Measurements from ENCODE around the gene CAMK2D. TPM values are rescaled to one million over a fixed set of nuclear protein-coding genes. Genes with fewer than 3 reads are reported as not detected.
A peak's percentile ranks its signal among the peaks of the same experiment; 100 is the strongest.

The CAMK2D gene
- total RNA-seq, 1 experiment from 2014 or later, result 32.1 TPM

DNA sequence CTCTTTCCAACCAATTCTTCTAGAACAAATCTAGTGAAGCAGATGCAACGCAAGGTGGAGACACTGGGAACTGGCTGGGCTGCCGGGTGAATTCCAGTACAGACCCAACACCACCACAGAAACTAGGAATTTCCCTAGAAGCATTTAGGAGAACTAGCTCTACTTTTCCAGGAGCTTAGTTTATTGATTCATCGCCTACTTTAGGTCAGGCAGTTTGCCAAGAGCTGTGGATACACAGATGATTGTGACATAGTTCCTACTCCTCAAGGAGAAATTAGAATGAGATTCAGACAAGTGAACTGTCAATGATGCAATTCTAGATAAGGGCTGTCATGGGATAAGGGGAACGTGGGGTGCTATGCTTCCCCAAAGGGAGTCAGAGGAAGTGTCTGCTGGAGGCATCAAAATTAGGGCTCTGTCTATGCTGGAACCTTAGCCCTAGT, 350.0 kb downstream of the CAMK2D start:
- intact Hi-C loops (cut with micrococcal nuclease), result loop anchor here (1.0 to 5.0 kb wide), 3 partner anchors 57 to 351 kb away; no protein-coding TSS in a partner anchor
- Mint-ChIP-seq H3K4me1 (ENCODE audit: insufficient read depth, unreplicated experiment) (peaks cover 9% of the 10 kb centered on the region), H3K27me3 (ENCODE audit: insufficient read depth, unreplicated experiment) (no peaks in the 10 kb centered on the region), H3K4me3 (ENCODE audit: unreplicated experiment) (no peak overlapping the region), H3K27ac (ENCODE audit: low read depth, unreplicated experiment) (peak overlapping the region; percentile 53), H3K36me3 (ENCODE audit: insufficient read depth, unreplicated experiment) (no peaks in the 10 kb centered on the region), H3K9me3 (ENCODE audit: unreplicated experiment) (no peaks in the 10 kb centered on the region)
- POLR2A ChIA-PET, result interaction anchor here (0.6 to 3.2 kb wide), 10 partner anchors 14 to 1194 kb away, joined by 3 to 21 read pairs (median 6); no protein-coding TSS in a partner anchor
- TF ChIP-seq, protein P1, sequence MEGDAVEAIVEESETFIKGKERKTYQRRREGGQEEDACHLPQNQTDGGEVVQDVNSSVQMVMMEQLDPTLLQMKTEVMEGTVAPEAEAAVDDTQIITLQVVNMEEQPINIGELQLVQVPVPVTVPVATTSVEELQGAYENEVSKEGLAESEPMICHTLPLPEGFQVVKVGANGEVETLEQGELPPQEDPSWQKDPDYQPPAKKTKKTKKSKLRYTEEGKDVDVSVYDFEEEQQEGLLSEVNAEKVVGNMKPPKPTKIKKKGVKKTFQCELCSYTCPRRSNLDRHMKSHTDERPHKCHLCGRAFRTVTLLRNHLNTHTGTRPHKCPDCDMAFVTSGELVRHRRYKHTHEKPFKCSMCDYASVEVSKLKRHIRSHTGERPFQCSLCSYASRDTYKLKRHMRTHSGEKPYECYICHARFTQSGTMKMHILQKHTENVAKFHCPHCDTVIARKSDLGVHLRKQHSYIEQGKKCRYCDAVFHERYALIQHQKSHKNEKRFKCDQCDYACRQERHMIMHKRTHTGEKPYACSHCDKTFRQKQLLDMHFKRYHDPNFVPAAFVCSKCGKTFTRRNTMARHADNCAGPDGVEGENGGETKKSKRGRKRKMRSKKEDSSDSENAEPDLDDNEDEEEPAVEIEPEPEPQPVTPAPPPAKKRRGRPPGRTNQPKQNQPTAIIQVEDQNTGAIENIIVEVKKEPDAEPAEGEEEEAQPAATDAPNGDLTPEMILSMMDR (IDR thresholded peaks at IDR 0.05; ENCODE audit: unreplicated experiment), result peak; percentile 18
- BruUV-seq (replicated peaks), result no TSS peak
- CTCF ChIA-PET, result interaction anchor here (0.6 to 1.5 kb wide), 9 partner anchors 17 to 1240 kb away, joined by 3 to 7 read pairs (median 3); no protein-coding TSS in a partner anchor
- peak; percentile 94 for DNase-seq (ENCODE audit: unreplicated experiment)

DNA sequence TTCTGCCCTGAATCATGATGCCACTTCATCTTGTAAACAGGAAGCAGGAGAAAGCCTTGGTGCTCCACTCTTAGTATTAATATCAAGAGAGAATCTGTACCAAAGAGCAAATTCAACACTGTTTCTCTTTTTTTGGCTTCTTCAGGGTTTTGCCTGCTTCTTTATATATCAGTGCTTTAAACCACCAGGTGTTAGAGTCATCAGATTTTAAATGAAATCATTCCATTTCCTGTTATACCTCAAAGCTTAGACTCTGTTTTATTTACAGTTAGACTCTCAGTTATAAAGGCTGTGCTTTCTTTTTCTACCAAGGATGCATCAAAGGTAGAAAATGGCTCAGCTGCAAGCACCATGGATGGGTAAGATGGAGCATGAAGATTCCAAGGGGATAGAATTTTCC, 350.9 kb downstream of the CAMK2D start:
- Mint-ChIP-seq H3K4me3 (ENCODE audit: unreplicated experiment) (no peak overlapping the region), H3K9me3 (ENCODE audit: unreplicated experiment) (no peaks in the 10 kb centered on the region), H3K27me3 (ENCODE audit: insufficient read depth, unreplicated experiment) (no peaks in the 10 kb centered on the region), H3K36me3 (ENCODE audit: insufficient read depth, unreplicated experiment) (no peaks in the 10 kb centered on the region), H3K27ac (ENCODE audit: low read depth, unreplicated experiment) (no peak overlapping the region), H3K4me1 (ENCODE audit: insufficient read depth, unreplicated experiment) (peaks cover 9% of the 10 kb centered on the region)
- DNase-seq (ENCODE audit: unreplicated experiment), result no peak
- ChIA-PET CTCF (interaction anchor here (0.6 to 1.5 kb wide), 7 partner anchors 22 to 967 kb away, joined by 3 to 4 read pairs (median 3); no protein-coding TSS in a partner anchor), POLR2A (interaction anchor here (0.6 to 3.2 kb wide), 8 partner anchors 13 to 1195 kb away, joined by 3 to 21 read pairs (median 6); no protein-coding TSS in a partner anchor)
- TF ChIP-seq, protein P1 (IDR thresholded peaks at IDR 0.05; ENCODE audit: unreplicated experiment), result no peak
- intact Hi-C loops (cut with micrococcal nuclease), result loop anchor here (1.0 to 5.0 kb wide), 3 partner anchors 58 to 352 kb away; no protein-coding TSS in a partner anchor
- no TSS peak for BruUV-seq (replicated peaks)

DNA sequence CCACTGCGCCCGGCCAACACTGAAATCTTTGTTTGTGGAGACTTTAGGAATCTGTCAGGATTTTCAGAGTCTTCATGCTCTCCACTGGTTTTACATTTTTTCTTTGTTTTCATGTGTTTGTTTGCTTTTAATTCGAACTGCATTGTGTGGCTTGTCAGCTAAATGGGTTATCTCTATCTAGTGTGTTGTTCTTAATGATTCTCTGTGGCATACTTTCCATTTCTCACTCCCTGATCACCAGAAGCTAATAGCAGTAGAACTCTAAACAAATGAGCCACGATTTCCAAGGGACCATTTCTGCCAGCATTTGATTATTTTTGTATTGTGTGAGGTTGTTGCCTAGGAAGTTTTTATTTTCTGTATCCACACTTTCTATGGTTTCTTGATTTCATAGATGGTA, 352.4 kb downstream of the CAMK2D start:
- no peaks in the 10 kb centered on the region for H3K36me3 Mint-ChIP-seq (ENCODE audit: insufficient read depth, unreplicated experiment)
- DNase-seq (ENCODE audit: unreplicated experiment), result no peak
- no peak overlapping the region for H3K4me3 Mint-ChIP-seq (ENCODE audit: unreplicated experiment)
- H3K4me1 Mint-ChIP-seq (ENCODE audit: insufficient read depth, unreplicated experiment), result peaks cover 9% of the 10 kb centered on the region
- ChIA-PET CTCF (interaction anchor here (1.7 kb wide), 1 partner anchor 14 kb away, joined by 12 read pairs; no protein-coding TSS in a partner anchor), POLR2A (interaction anchor here (3.2 kb wide), 1 partner anchor 58 kb away, joined by 21 read pairs; no protein-coding TSS in a partner anchor)
- BruUV-seq (replicated peaks), result no TSS peak
- TF ChIP-seq, protein P1 (IDR thresholded peaks at IDR 0.05; ENCODE audit: unreplicated experiment), result no peak
- no peaks in the 10 kb centered on the region for H3K27me3 Mint-ChIP-seq (ENCODE audit: insufficient read depth, unreplicated experiment)
- intact Hi-C loops (cut with micrococcal nuclease), result no loop called here
- H3K9me3 Mint-ChIP-seq (ENCODE audit: unreplicated experiment), result no peaks in the 10 kb centered on the region
- H3K27ac Mint-ChIP-seq (ENCODE audit: low read depth, unreplicated experiment), result no peak overlapping the region

DNA sequence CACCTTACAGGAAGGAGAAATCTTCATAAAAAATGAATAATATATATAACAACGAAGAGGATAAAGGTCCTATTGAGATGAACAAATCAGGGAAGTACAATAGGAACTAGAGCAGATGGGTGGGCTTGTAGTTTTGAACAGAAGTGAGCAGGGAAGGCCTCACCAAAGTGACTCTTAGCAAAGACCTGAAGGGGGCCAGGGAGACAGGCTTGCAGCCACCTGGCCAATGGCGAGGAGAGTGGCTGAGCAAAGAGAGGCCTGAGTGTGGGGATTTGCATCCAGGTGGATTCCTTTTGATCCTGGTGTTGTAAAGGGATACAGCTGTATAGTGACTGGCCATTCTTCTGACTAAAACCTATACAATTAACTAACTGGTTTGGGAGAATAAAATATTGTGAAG, 354.1 kb downstream of the CAMK2D start:
- intact Hi-C loops (cut with micrococcal nuclease), result no loop called here
- no peaks in the 10 kb centered on the region for H3K9me3 Mint-ChIP-seq (ENCODE audit: unreplicated experiment)
- POLR2A ChIA-PET, result no interaction called here
- H3K36me3 Mint-ChIP-seq (ENCODE audit: insufficient read depth, unreplicated experiment), result no peaks in the 10 kb centered on the region
- CTCF ChIA-PET, result interaction anchor here (0.7 to 1.1 kb wide), 3 partner anchors 554 to 977 kb away, joined by 3 read pairs; no protein-coding TSS in a partner anchor
- H3K27me3 Mint-ChIP-seq (ENCODE audit: insufficient read depth, unreplicated experiment), result no peaks in the 10 kb centered on the region
- TF ChIP-seq, protein P1 (IDR thresholded peaks at IDR 0.05; ENCODE audit: unreplicated experiment), result no peak
- DNase-seq (ENCODE audit: unreplicated experiment), result no peak
- H3K27ac Mint-ChIP-seq (ENCODE audit: low read depth, unreplicated experiment), result no peak overlapping the region
- H3K4me1 Mint-ChIP-seq (ENCODE audit: insufficient read depth, unreplicated experiment), result peaks cover 9% of the 10 kb centered on the region
- no peak overlapping the region for H3K4me3 Mint-ChIP-seq (ENCODE audit: unreplicated experiment)
- BruUV-seq (replicated peaks), result no TSS peak

All from MCF 10A (cell line).